Measurements from ENCODE around the gene BCAP29. TPM values are rescaled to one million over a fixed set of nuclear protein-coding genes. Genes with fewer than 3 reads are reported as not detected.

Gene BCAP29
- total and polyA plus RNA-seq, 2 donors (not counting 3 experiments of a cell fraction or from before 2014, with no cell fraction given) = 122 to 162 TPM

DNA sequence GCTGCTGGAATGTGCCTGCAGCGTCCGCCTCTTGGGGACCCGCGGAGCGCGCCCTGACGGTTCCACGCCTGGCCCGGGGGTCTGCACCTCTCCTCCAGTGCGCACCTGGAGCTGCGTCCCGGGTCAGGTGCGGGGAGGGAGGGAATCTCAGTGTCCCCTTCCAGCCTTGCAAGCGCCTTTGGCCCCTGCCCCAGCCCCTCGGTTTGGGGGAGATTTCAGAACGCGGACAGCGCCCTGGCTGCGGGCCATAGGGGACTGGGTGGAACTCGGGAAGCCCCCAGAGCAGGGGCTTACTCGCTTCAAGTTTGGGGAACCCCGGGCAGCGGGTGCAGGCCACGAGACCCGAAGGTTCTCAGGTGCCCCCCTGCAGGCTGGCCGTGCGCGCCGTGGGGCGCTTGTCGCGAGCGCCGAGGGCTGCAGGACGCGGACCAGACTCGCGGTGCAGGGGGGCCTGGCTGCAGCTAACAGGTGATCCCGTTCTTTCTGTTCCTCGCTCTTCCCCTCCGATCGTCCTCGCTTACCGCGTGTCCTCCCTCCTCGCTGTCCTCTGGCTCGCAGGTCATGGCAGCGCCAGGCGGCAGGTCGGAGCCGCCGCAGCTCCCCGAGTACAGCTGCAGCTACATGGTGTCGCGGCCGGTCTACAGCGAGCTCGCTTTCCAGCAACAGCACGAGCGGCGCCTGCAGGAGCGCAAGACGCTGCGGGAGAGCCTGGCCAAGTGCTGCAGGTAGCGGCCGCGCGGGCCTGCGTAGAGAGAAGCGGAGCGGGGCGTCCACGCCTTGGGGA lies 81.2 kb downstream of the BCAP29 start:
- FAIRE-seq (peak; percentile 63), DNase-seq (ENCODE audit: low read depth, low spot score) (peak; percentile 67)
- H3K4me1 ChIP-seq (ENCODE audit: control insufficient read depth, extremely low read depth, insufficient read depth, low read length) = peaks cover 18% of the 10 kb centered on the region
- H3K9me3 ChIP-seq (replicated peaks; ENCODE audit: control insufficient read depth, insufficient read depth, low read length) = no peaks in the 10 kb centered on the region
- dilution Hi-C loops (cut with MboI; ENCODE audit: extremely low pct_ligation_motif_present, low sequenced_read_pairs) (no loop called here), intact Hi-C loops (cut with micrococcal nuclease) (no loop called here)
- no peak overlapping the region for H3K27ac ChIP-seq (ENCODE audit: insufficient read depth, low read depth, low read length)
- no peak overlapping the region for H3K9ac ChIP-seq (replicated peaks; ENCODE audit: extremely low read depth, insufficient read depth, low read length)
- ChIA-PET CTCF (interaction anchor here (0.6 to 2.1 kb wide), 17 partner anchors 19 to 220 kb away, joined by 3 to 12 read pairs (median 4); partner anchors contain the start of genes BCAP29 and CBLL1), POLR2A (interaction anchor here (0.6 to 0.8 kb wide), 2 partner anchors 44 to 128 kb away, joined by 3 to 5 read pairs; no protein-coding TSS in a partner anchor)
- BruUV-seq (replicated peaks) = no TSS peak
- no peaks in the 10 kb centered on the region for H3K36me3 ChIP-seq (ENCODE audit: control insufficient read depth in 2 of 2, extremely low read depth in 1 of 2, insufficient read depth in 2 of 2, low read length in 2 of 2)
- no peaks in the 10 kb centered on the region for H4K20me1 ChIP-seq (replicated peaks; ENCODE audit: control insufficient read depth, extremely low read depth, insufficient read depth, low read length)
- H3K9me1 ChIP-seq (replicated peaks; ENCODE audit: control insufficient read depth, extremely low read depth, insufficient read depth, low read length) = no peaks in the 10 kb centered on the region
- peak overlapping the region; percentile 91 for H2AFZ ChIP-seq (ENCODE audit: low read depth, low read length)
- H3K79me2 ChIP-seq (ENCODE audit: control insufficient read depth, insufficient read depth, low read length) = no peaks in the 10 kb centered on the region
- peak overlapping the region; percentile 44 to 56 (median 50) for H3K4me3 ChIP-seq (replicated peaks in 1 of 3; ENCODE audit: insufficient read depth in 1 of 3, low read depth in 1 of 3, low read length in 3 of 3)
- TF ChIP-seq JUN (IDR thresholded peaks at IDR 0.05; ENCODE audit: borderline replicate concordance, insufficient read depth, insufficient read length, low read depth) = no peak
- TF ChIP-seq, protein P1, sequence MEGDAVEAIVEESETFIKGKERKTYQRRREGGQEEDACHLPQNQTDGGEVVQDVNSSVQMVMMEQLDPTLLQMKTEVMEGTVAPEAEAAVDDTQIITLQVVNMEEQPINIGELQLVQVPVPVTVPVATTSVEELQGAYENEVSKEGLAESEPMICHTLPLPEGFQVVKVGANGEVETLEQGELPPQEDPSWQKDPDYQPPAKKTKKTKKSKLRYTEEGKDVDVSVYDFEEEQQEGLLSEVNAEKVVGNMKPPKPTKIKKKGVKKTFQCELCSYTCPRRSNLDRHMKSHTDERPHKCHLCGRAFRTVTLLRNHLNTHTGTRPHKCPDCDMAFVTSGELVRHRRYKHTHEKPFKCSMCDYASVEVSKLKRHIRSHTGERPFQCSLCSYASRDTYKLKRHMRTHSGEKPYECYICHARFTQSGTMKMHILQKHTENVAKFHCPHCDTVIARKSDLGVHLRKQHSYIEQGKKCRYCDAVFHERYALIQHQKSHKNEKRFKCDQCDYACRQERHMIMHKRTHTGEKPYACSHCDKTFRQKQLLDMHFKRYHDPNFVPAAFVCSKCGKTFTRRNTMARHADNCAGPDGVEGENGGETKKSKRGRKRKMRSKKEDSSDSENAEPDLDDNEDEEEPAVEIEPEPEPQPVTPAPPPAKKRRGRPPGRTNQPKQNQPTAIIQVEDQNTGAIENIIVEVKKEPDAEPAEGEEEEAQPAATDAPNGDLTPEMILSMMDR (IDR thresholded peaks at IDR 0.05; ENCODE audit: extremely low read depth in 1 of 2, insufficient read depth in 1 of 2, low read depth in 1 of 2, low read length in 2 of 2) = peak in 1 of 2 donors; percentile 32
- H3K4me2 ChIP-seq (ENCODE audit: insufficient read depth, low read length) = peak overlapping the region; percentile 92
- peaks cover 6 to 27% of the 10 kb centered on the region in 2 experiments for H3K27me3 ChIP-seq (ENCODE audit: control insufficient read depth in 2 of 2, insufficient read depth in 2 of 2, low read length in 2 of 2)

DNA sequence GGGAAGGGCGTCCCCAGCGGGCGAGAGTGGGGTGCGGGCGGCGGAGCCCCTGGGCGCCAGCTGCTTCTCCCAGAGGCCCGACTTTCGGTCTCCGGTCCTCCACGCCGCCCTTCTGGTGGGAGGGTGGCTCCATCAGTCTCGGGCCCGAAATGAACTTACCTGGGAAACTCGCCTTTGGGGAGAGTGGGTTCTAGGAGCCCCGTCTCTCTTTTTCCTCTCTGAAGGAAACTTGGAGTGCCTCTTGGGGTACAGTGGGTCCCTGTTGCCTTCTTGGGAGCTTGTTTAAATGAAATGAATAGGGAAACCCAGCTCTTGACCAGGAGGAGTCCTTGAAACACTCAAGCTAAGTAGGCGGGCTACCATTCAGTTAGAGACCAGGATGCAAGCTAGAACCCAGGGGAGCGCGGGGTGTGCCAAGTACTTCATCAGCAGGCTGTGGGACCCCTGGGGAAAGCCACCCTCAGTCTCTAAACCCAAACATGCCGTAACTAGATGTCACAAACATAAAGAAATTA lies 81.9 kb downstream of the BCAP29 start:
- H3K36me3 ChIP-seq (ENCODE audit: control insufficient read depth in 2 of 2, extremely low read depth in 1 of 2, insufficient read depth in 2 of 2, low read length in 2 of 2) = no peaks in the 10 kb centered on the region
- no TSS peak for BruUV-seq (replicated peaks)
- peak overlapping the region; percentile 44 to 56 (median 50) for H3K4me3 ChIP-seq (replicated peaks in 1 of 3; ENCODE audit: insufficient read depth in 1 of 3, low read depth in 1 of 3, low read length in 3 of 3)
- intact Hi-C loops (cut with micrococcal nuclease) = no loop called here
- DNase-seq (ENCODE audit: low read depth, low spot score) (no peak), FAIRE-seq (peak; percentile 21)
- ChIA-PET POLR2A (no interaction called here), CTCF (interaction anchor here (0.7 to 2.1 kb wide), 14 partner anchors 19 to 218 kb away, joined by 3 to 12 read pairs (median 4); partner anchors contain the start of genes BCAP29 and CBLL1)
- H3K9me3 ChIP-seq (replicated peaks; ENCODE audit: control insufficient read depth, insufficient read depth, low read length) = no peaks in the 10 kb centered on the region
- no peak overlapping the region for H3K9ac ChIP-seq (replicated peaks; ENCODE audit: extremely low read depth, insufficient read depth, low read length)
- no peaks in the 10 kb centered on the region for H4K20me1 ChIP-seq (replicated peaks; ENCODE audit: control insufficient read depth, extremely low read depth, insufficient read depth, low read length)
- H3K79me2 ChIP-seq (ENCODE audit: control insufficient read depth, insufficient read depth, low read length) = no peaks in the 10 kb centered on the region
- peaks cover 6 to 29% of the 10 kb centered on the region in 2 experiments for H3K27me3 ChIP-seq (ENCODE audit: control insufficient read depth in 2 of 2, insufficient read depth in 2 of 2, low read length in 2 of 2)
- peaks cover 18% of the 10 kb centered on the region for H3K4me1 ChIP-seq (ENCODE audit: control insufficient read depth, extremely low read depth, insufficient read depth, low read length)
- no peaks in the 10 kb centered on the region for H3K9me1 ChIP-seq (replicated peaks; ENCODE audit: control insufficient read depth, extremely low read depth, insufficient read depth, low read length)
- peak overlapping the region; percentile 91 for H2AFZ ChIP-seq (ENCODE audit: low read depth, low read length)
- no peak overlapping the region for H3K27ac ChIP-seq (ENCODE audit: insufficient read depth, low read depth, low read length)
- H3K4me2 ChIP-seq (ENCODE audit: insufficient read depth, low read length) = peak overlapping the region; percentile 92
- dilution Hi-C loops (cut with MboI; ENCODE audit: extremely low pct_ligation_motif_present, low sequenced_read_pairs) = no loop called here
- TF ChIP-seq MYC (IDR thresholded peaks at IDR 0.05; ENCODE audit: low read depth, low read length) (no peak), EZH2 (IDR thresholded peaks at IDR 0.05; ENCODE audit: borderline replicate concordance, low read depth, low read length, severe bottlenecking) (no peak), POLR2A (IDR thresholded peaks at IDR 0.05; ENCODE audit: low read depth, low read length) (no peak), FOS (IDR thresholded peaks at IDR 0.05; ENCODE audit: borderline replicate concordance, insufficient read depth, low read length) (no peak), GATA2 (IDR thresholded peaks at IDR 0.05; ENCODE audit: insufficient read depth, insufficient read length, low read depth, low read length) (no peak), POLR2AphosphoS5 (IDR thresholded peaks at IDR 0.05; ENCODE audit: insufficient read depth, low read depth, low read length) (no peak), JUN (IDR thresholded peaks at IDR 0.05; ENCODE audit: borderline replicate concordance, insufficient read depth, insufficient read length, low read depth) (no peak)
- TF ChIP-seq, protein P1 (IDR thresholded peaks at IDR 0.05; ENCODE audit: extremely low read depth in 1 of 2, insufficient read depth in 1 of 2, low read depth in 1 of 2, low read length in 2 of 2) = no peak
- TF ChIP-seq, protein P2, sequence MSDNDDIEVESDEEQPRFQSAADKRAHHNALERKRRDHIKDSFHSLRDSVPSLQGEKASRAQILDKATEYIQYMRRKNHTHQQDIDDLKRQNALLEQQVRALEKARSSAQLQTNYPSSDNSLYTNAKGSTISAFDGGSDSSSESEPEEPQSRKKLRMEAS (IDR thresholded peaks at IDR 0.05; ENCODE audit: insufficient read depth, insufficient read length) = no peak

Data from endothelial cell of umbilical vein (primary cell).